Omental fat pad (tissue), 4 donors: Measurements from ENCODE around the gene MYOM3. TPM values are rescaled to one million over a fixed set of nuclear protein-coding genes. Genes with fewer than 3 reads are reported as not detected.

Source experiments
- ATAC-seq: fragments of 150-250 bp; one replicate; pipeline ENCODE4 v1.9.1; 2016; ENCODE audit warnings: mild to moderate bottlenecking, moderate library complexity; ENCODE audit not compliant: low FRiP score
- DNase-seq: peaks from one replicate; pipeline ENCODE4 v3.0.0-alpha.2; 2019; ENCODE audit warnings: low spot score
- CTCF ChIP-seq, 3 donors: fragments of 450-650 bp; IDR thresholded peaks; one replicate each; pipeline ENCODE4 v1.5.1; 2016 to 2017; ENCODE audit warnings: antibody characterized with exemption in 3 of 3, mild to moderate bottlenecking in 3 of 3, moderate library complexity in 2 of 3
- total RNA-seq, 4 donors: library from RNA; depleted of rRNA; stranded (reverse); fragments of >200 nt; gene quantifications; one replicate each; pipeline ENCODE4 v1.1.0, GENCODE V29; 2016

Gene MYOM3
- total RNA-seq, 4 donors from 2014 or later: 0.13 to 0.79 (median 0.32) TPM

- no peak for ATAC-seq
- DNase-seq: no peak
- TF ChIP-seq CTCF (IDR thresholded peaks at IDR 0.05): no peak
These were observed 15.3 kb upstream of the MYOM3 start for GRCh38 chr1:24127134-24127800.

- DNase-seq: no peak
- no peak for TF ChIP-seq CTCF (IDR thresholded peaks at IDR 0.05)
These were observed 14.7 kb upstream of the MYOM3 start for GRCh38 chr1:24126672-24127023.

GRCh38 chr1:24126018-24126671 lies 14.2 kb upstream of the MYOM3 start:
- ATAC-seq (no peak), DNase-seq (no peak)
- no peak for TF ChIP-seq CTCF (IDR thresholded peaks at IDR 0.05)

More at GRCh38 chr1:24126672-24127023, 14.7 kb upstream of the MYOM3 start:
- ATAC-seq: no peak

GRCh38 chr1:24125456-24125855 lies 13.5 kb upstream of the MYOM3 start:
- DNase-seq (no peak), ATAC-seq (no peak)
- no peak for TF ChIP-seq CTCF (IDR thresholded peaks at IDR 0.05)

GRCh38 chr1:24124980-24125379 lies 13.0 kb upstream of the MYOM3 start:
- ATAC-seq (no peak), DNase-seq (no peak)
- TF ChIP-seq CTCF (IDR thresholded peaks at IDR 0.05): no peak

- DNase-seq (no peak), ATAC-seq (no peak)
- TF ChIP-seq CTCF (IDR thresholded peaks at IDR 0.05): no peak
These were observed 11.7 kb upstream of the MYOM3 start for GRCh38 chr1:24123611-24124010.

GRCh38 chr1:24122776-24123175 lies 10.8 kb upstream of the MYOM3 start:
- TF ChIP-seq CTCF (IDR thresholded peaks at IDR 0.05): no peak
- ATAC-seq (no peak), DNase-seq (no peak)
